Ovary (tissue), 9 donors: ENCODE data around the gene SHLD1. TPM values are rescaled to one million over a fixed set of nuclear protein-coding genes. Genes with fewer than 3 reads are reported as not detected.
"Not testable (repeated sequence)": the region's sequence is repeated elsewhere in the genome, so short reads cannot be mapped to it uniquely, and the experiment has no call there.

Experiments used
- DNase-seq, 5 donors: peaks; one replicate each; pipeline ENCODE4 v3.0.0-alpha.2; 2019 to 2020
- H3K27ac ChIP-seq, 2 donors: fragments of 200-600 bp; one replicate each; pipeline versions ENCODE4 v1.5.1 to v1.8.0; 2019 to 2022
- H3K27me3 ChIP-seq: fragments of 200-600 bp; one replicate; pipeline ENCODE4 v1.8.0; 2022
- H3K36me3 ChIP-seq: fragments of 200-600 bp; sonication (generic); one replicate; pipeline ENCODE4 v1.5.1; 2019
- H3K4me1 ChIP-seq: one replicate; pipeline ENCODE4 v1.8.1; 2013; ENCODE audit warnings: mild to moderate bottlenecking, moderate library complexity; ENCODE audit not compliant: insufficient read depth
- H3K4me3 ChIP-seq: fragments of 200-600 bp; sonication (generic); one replicate; pipeline ENCODE4 v1.5.1; 2017
- H3K9me3 ChIP-seq, 2 donors: fragments of 200-600 bp in 1 of 2; sonication (generic) in 1 of 2; one replicate each; pipeline versions ENCODE4 v1.5.1 to v1.8.1; 2013 to 2019; ENCODE audit warnings: mild to moderate bottlenecking in 1 of 2, moderate library complexity in 1 of 2
- EP300 ChIP-seq: sonication (generic); formaldehyde crosslinking; IDR thresholded peaks from one replicate; pipeline ENCODE4 v1.6.1; 2017; ENCODE audit warnings: antibody characterized with exemption
- POLR2A ChIP-seq: fragments of 450-650 bp; IDR thresholded peaks from one replicate; pipeline ENCODE4 v1.6.1; 2017; ENCODE audit warnings: antibody characterized with exemption, mild to moderate bottlenecking, moderate library complexity
- WGBS, 3 donors: extraction: QIAGEN DNeasy Blood & Tissue Kit in 1 of 3; methylation state at CpG; one replicate each; pipeline versions ENCODE4 v1.1.5 to v1.1.7; 2013 to 2017; 5-methylcytosine and 5-hydroxymethylcytosine counted together
- intact Hi-C, 4 donors: fragments of 100-400 bp; cut with DNase I; formaldehyde crosslinking; loops; one replicate each; pipeline versions ENCODE4 v1.11.0 to v1.15.1; 2022 to 2023
- polyA plus RNA-seq, 2 donors: library from polyadenylated mRNA; stranded (reverse); fragments of 200-250 nt in 1 of 2; fragments of 350-450 nt in 1 of 2; fragmentation: Illumina TruSeq in 1 of 2; extraction: RNeasy Lipid Tissue Mini Kit (QIAGEN cat#74804) in 1 of 2; gene quantifications; one replicate each; pipeline ENCODE4 v1.2.3, GENCODE V29; 2013 to 2014
- total RNA-seq, 7 donors: library from RNA; depleted of rRNA in 2 of 7; stranded (reverse); fragments of >200 nt in 2 of 7; fragmentation: NEBNext Ultra II Directional in 3 of 7; extraction: Animal tissue kit (Norgen Biotek cat#: 25700) in 3 of 7; gene quantifications; one replicate each; pipeline versions ENCODE4 v1.1.0 to v1.2.4, GENCODE V29; 2016 to 2023
- TF ChIP-seq, protein P1 (sequence below), 3 donors: fragments of 450-650 bp in 2 of 3; fragments of 200-600 bp in 1 of 3; IDR thresholded peaks; one replicate each; pipeline versions ENCODE4 v1.5.1 to v1.8.0; 2016 to 2022; ENCODE audit warnings: antibody characterized with exemption in 3 of 3, mild to moderate bottlenecking in 1 of 3
- donor health status: DM: no; HTN: no; CAD: no; lungs with moderate emphysema.
- donor health status: DM: no; HTN: no; CAD: no.
- donor health status: Bipolar disorder and iron deficiency.
- donor health status: DM: yes; HTN: yes; CAD: no.
- donor health status: DM: no; HTN: no; CAD: no.
- donor health status: DM: yes; HTN: yes; CAD: no.

Gene SHLD1
- total and polyA plus RNA-seq, 9 donors: 3.8 to 12.4 (median 7.2) TPM

DNA sequence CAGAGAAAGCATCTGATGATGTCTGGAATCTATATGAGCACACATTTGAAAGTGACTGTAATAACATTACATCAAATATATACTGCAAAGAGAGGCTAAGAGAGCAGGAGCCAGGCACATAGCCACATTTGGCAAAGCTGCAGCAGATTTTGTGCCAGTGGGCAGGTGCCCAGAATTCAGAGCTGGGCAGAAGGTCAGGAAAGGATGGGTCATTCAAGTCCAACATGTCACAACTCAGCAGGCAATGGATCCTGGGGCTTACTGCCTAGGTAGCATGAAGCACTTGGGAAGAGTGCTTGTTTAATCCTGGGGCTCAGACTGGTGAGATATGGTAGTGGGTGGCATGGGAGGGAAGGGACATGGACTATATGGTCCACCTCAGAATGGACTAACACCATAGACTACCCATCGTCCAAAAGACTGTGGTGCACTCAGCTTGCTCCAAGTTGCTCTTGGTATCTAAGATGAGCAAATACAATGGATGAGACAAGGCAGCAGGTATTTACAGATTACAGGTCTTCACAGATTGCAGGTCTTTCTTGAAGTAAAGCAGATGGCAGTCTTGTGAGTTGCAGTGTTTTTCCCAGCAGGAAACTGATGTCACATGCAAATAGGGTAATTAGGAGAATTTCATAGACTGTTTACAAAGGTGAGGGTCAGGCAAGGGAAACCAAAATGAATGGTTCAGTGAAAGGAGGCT lies 31.2 kb upstream of the SHLD1 start:
- Histone ChIP-seq H3K4me3 (no peak overlapping the region), H3K4me1 (no peaks in the 10 kb centered on the region), H3K9me3 (no peaks in the 10 kb centered on the region), H3K27me3 (no peaks in the 10 kb centered on the region), H3K36me3 (no peaks in the 10 kb centered on the region), H3K27ac (no peak overlapping the region)
- WGBS, 3 donors: 76 to 85% (median 83%) methylated on average over 1 of the region's 1 CpG
- TF ChIP-seq POLR2A (no peak), EP300 (no peak)
- TF ChIP-seq, protein P1, sequence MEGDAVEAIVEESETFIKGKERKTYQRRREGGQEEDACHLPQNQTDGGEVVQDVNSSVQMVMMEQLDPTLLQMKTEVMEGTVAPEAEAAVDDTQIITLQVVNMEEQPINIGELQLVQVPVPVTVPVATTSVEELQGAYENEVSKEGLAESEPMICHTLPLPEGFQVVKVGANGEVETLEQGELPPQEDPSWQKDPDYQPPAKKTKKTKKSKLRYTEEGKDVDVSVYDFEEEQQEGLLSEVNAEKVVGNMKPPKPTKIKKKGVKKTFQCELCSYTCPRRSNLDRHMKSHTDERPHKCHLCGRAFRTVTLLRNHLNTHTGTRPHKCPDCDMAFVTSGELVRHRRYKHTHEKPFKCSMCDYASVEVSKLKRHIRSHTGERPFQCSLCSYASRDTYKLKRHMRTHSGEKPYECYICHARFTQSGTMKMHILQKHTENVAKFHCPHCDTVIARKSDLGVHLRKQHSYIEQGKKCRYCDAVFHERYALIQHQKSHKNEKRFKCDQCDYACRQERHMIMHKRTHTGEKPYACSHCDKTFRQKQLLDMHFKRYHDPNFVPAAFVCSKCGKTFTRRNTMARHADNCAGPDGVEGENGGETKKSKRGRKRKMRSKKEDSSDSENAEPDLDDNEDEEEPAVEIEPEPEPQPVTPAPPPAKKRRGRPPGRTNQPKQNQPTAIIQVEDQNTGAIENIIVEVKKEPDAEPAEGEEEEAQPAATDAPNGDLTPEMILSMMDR (IDR thresholded peaks at IDR 0.05): no peak
- intact Hi-C loops: no loop called here
- no peak for DNase-seq

DNA sequence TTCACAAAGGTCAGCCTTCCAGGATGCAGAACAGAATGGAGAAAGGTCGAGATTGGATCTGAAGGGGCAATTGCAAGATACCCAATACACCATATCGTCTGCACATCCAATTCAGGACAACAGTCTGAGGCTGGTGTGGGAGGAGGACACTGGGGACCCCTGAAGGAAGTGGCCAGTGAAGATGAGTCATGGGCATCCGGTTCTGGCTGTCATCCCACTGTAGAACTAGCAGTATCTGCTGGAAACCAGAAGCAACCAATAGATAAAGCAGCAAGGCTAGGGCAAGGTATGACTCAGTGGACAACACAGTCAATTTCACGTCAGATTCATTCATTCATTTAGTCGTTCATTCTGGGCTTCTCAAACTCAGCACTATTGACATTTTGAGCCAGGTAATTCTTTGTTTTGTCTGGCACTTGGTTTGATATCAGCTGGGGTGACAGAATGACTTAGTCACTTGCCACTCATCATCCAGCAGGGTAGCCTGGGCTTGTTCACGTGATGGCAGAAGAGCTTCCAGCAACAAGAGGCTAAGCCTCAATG lies 30.3 kb upstream of the SHLD1 start:
- 60 to 72% (median 60%) methylated on average over 6 of the region's 6 CpGs for WGBS, 3 donors
- Histone ChIP-seq H3K9me3 (no peaks in the 10 kb centered on the region), H3K4me1 (no peaks in the 10 kb centered on the region), H3K4me3 (no peak overlapping the region), H3K27ac (no peak overlapping the region), H3K27me3 (no peaks in the 10 kb centered on the region), H3K36me3 (no peaks in the 10 kb centered on the region)
- intact Hi-C loops: no loop called here
- DNase-seq: no peak
- no peak for TF ChIP-seq POLR2A
- TF ChIP-seq, protein P1 (IDR thresholded peaks at IDR 0.05): no peak
- TF ChIP-seq EP300: no peak

DNA sequence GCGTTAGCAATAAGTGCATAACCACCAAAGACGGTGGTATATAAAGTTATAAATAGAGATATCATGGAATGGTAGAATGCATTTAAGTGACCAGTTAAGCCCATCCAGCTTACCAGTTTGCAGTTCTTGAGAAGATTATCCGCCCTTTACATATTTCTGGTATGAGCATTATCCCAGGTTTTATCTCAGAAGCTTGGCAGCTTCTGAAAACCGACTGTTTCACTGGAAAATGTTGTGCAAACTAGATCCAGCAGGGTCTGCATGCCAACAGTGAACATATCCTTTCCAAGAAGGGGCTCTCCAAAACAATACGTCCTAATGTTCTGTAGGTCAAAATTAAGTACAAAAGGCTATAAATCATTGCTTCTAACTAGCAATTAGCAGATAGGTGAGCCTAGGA lies 29.5 kb upstream of the SHLD1 start:
- TF ChIP-seq EP300: no peak
- TF ChIP-seq, protein P1 (IDR thresholded peaks at IDR 0.05): no peak
- TF ChIP-seq POLR2A: no peak
- Histone ChIP-seq H3K27me3 (no peaks in the 10 kb centered on the region), H3K36me3 (no peaks in the 10 kb centered on the region), H3K4me3 (no peak overlapping the region), H3K27ac (no peak overlapping the region), H3K4me1 (no peaks in the 10 kb centered on the region), H3K9me3 (no peaks in the 10 kb centered on the region)
- 34 to 38% (median 37%) methylated on average over 5 of the region's 5 CpGs for WGBS, 3 donors
- intact Hi-C loops: no loop called here
- DNase-seq: no peak

DNA sequence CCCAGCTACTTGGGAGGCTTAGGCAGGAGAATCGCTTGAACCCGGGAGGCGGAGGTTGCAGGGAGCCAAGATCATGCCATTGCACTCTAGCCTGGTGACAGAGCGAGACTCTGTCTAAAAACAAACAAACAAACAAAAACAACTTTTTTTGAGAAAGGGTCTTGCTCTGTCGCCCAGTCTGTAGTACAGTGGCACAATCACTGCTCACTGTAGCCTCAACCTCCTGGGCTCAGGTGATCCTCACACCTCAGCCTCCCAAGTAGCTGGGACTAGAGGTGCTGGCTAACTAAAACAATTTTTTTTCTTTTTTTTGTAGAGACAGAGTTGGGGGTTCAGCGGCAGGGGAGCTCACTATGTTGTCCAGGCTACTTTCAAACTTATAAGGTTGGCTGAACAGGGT lies 28.8 kb upstream of the SHLD1 start:
- H3K27me3 ChIP-seq, H3K36me3 ChIP-seq, DNase-seq, H3K4me3 ChIP-seq, H3K9me3 ChIP-seq, intact Hi-C loops, H3K4me1 ChIP-seq, H3K27ac ChIP-seq: not testable (repeated sequence)
- WGBS, 3 donors: 95 to 98% (median 96%) methylated on average over 6 of the region's 6 CpGs

DNA sequence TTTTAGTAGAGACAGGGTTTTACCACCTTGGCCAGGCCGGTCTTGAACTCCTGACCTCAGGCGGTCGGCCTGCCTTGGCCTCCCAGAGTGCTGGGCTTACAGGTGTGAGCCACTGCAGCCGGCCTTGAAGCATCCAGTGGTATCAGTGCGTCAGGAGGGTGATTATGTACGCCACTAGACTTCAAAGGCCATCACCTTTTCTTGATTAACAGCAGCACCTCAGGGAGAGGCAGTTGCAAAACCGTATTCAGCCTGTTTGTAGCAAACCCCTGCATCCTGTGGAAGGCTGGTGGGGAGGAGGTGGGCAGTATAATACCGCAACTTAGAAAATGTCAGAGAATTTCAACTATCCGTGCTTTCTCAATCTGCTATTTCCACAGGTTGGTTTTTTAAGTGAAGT lies 27.3 kb upstream of the SHLD1 start:
- no peaks in the 10 kb centered on the region for H3K4me1 ChIP-seq
- H3K27ac ChIP-seq: no peak overlapping the region
- TF ChIP-seq, protein P1 (IDR thresholded peaks at IDR 0.05): no peak
- TF ChIP-seq EP300 (no peak), POLR2A (no peak)
- intact Hi-C loops: no loop called here
- no peaks in the 10 kb centered on the region for H3K36me3 ChIP-seq
- no peaks in the 10 kb centered on the region for H3K9me3 ChIP-seq
- H3K27me3 ChIP-seq: no peaks in the 10 kb centered on the region
- H3K4me3 ChIP-seq: no peak overlapping the region
- WGBS, 3 donors: 72 to 82% (median 73%) methylated on average over 9 of the region's 9 CpGs
- DNase-seq: no peak

DNA sequence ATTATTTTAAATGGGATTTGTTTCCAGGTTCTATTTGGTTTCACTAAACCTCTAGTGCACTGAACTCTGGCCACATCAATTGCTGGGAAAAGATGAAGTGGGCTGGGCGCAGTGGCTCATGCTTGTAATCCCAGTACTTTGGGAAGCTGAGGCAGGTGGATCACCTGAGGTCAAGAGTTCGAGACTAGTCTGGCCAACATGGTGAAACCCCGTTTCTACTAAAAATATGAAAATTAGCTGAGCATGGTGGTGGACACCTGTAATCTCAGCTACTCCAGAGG lies 25.1 kb upstream of the SHLD1 start:
- intact Hi-C loops, H3K4me3 ChIP-seq, H3K9me3 ChIP-seq, DNase-seq, H3K27me3 ChIP-seq, H3K4me1 ChIP-seq, H3K36me3 ChIP-seq, H3K27ac ChIP-seq: not testable (repeated sequence)
- 84 to 93% (median 91%) methylated on average over 3 of the region's 3 CpGs for WGBS, 3 donors
